Measurements from ENCODE around the gene GOLGA1.

- TF ChIP-seq POLR2A (IDR thresholded peaks at IDR 0.05) = no peak
- TF ChIP-seq, protein P1, sequence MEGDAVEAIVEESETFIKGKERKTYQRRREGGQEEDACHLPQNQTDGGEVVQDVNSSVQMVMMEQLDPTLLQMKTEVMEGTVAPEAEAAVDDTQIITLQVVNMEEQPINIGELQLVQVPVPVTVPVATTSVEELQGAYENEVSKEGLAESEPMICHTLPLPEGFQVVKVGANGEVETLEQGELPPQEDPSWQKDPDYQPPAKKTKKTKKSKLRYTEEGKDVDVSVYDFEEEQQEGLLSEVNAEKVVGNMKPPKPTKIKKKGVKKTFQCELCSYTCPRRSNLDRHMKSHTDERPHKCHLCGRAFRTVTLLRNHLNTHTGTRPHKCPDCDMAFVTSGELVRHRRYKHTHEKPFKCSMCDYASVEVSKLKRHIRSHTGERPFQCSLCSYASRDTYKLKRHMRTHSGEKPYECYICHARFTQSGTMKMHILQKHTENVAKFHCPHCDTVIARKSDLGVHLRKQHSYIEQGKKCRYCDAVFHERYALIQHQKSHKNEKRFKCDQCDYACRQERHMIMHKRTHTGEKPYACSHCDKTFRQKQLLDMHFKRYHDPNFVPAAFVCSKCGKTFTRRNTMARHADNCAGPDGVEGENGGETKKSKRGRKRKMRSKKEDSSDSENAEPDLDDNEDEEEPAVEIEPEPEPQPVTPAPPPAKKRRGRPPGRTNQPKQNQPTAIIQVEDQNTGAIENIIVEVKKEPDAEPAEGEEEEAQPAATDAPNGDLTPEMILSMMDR (IDR thresholded peaks at IDR 0.05) = no peak
Observed at GRCh38 chr9:124878021-124878420, 62.9 kb downstream of the GOLGA1 start.

All from uterus (tissue), 2 donors.